HepG2 (cell line): Measurements from ENCODE around the gene PPP1R14D.

Experiments used
- ASH2L ChIP-seq: fragments of 300-600, 200-600 bp; sonication (generic); IDR thresholded peaks from 2 replicates; pipeline ENCODE4 v1.7.0; 2017; ENCODE audit warnings: low read depth, mild to moderate bottlenecking, moderate library complexity, mixed read lengths, low read length; ENCODE audit not compliant: insufficient read length
- ATF1 ChIP-seq: IDR thresholded peaks from 2 replicates; pipeline ENCODE4 v1.6.1; 2016; ENCODE audit warnings: mild to moderate bottlenecking, control low read depth
- CTCF ChIP-seq: sonication (generic); formaldehyde crosslinking; IDR thresholded peaks from 2 replicates; pipeline ENCODE4 v1.5.0; 2020; ENCODE audit warnings: mild to moderate bottlenecking, missing genetic modification reagents, moderate library complexity
- FOXM1 ChIP-seq: sonication (generic); formaldehyde crosslinking; IDR thresholded peaks from 2 replicates; pipeline ENCODE4 v1.5.0; 2020; ENCODE audit warnings: missing genetic modification reagents
- POLR2AphosphoS5 ChIP-seq: IDR thresholded peaks from 2 replicates; pipeline ENCODE4 v1.6.1; 2012; ENCODE audit warnings: low read depth, low read length
- STAT6 ChIP-seq: sonication (generic); formaldehyde crosslinking; IDR thresholded peaks from 2 replicates; pipeline ENCODE4 v1.4.0; 2020; ENCODE audit warnings: missing genetic modification reagents, mild to moderate bottlenecking, borderline replicate concordance
- TBL1XR1 ChIP-seq: fragments of 150-350 bp; IDR thresholded peaks from 2 replicates; pipeline ENCODE4 v1.6.1; 2014; ENCODE audit warnings: borderline replicate concordance, low read length; ENCODE audit not compliant: partially characterized antibody
- ZBTB21 ChIP-seq: sonication (generic); formaldehyde crosslinking; IDR thresholded peaks from 2 replicates; pipeline ENCODE4 v1.4.0; 2020; ENCODE audit warnings: missing genetic modification reagents
- ZNF3 ChIP-seq: IDR thresholded peaks from 2 replicates; pipeline ENCODE4 v1.7.0; 2017; ENCODE audit warnings: inconsistent platforms
- ZNF629 ChIP-seq: sonication (generic); formaldehyde crosslinking; conservative IDR thresholded peaks from 2 replicates; pipeline ENCODE4 v1.5.0; 2020; ENCODE audit warnings: missing genetic modification reagents
- TF ChIP-seq, protein P1 (sequence below): IDR thresholded peaks from 2 replicates; pipeline ENCODE4 v1.6.1; 2012; ENCODE audit warnings: inconsistent platforms
- TF ChIP-seq, protein P2 (sequence below): sonication (generic); formaldehyde crosslinking; IDR thresholded peaks from 2 replicates; pipeline ENCODE4 v1.5.1; 2020; ENCODE audit warnings: missing genetic modification reagents, mild to moderate bottlenecking, borderline replicate concordance
- TF ChIP-seq, protein P3 (sequence below): sonication (generic); formaldehyde crosslinking; IDR thresholded peaks from 2 replicates; pipeline ENCODE4 v1.4.0; 2020; ENCODE audit warnings: mild to moderate bottlenecking, missing genetic modification reagents

- TF ChIP-seq TBL1XR1 = no peak
- no peak for TF ChIP-seq ZNF3 (CRISPR knock-in tag)
- no peak for TF ChIP-seq CTCF (CRISPR knock-in tag)
- TF ChIP-seq, protein P1, sequence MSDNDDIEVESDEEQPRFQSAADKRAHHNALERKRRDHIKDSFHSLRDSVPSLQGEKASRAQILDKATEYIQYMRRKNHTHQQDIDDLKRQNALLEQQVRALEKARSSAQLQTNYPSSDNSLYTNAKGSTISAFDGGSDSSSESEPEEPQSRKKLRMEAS = no peak
- TF ChIP-seq ASH2L = no peak
- TF ChIP-seq ATF1 = no peak
- TF ChIP-seq FOXM1 = no peak
- no peak for TF ChIP-seq POLR2AphosphoS5
- TF ChIP-seq ZBTB21 (CRISPR knock-in tag) = no peak
- TF ChIP-seq, protein P2, sequence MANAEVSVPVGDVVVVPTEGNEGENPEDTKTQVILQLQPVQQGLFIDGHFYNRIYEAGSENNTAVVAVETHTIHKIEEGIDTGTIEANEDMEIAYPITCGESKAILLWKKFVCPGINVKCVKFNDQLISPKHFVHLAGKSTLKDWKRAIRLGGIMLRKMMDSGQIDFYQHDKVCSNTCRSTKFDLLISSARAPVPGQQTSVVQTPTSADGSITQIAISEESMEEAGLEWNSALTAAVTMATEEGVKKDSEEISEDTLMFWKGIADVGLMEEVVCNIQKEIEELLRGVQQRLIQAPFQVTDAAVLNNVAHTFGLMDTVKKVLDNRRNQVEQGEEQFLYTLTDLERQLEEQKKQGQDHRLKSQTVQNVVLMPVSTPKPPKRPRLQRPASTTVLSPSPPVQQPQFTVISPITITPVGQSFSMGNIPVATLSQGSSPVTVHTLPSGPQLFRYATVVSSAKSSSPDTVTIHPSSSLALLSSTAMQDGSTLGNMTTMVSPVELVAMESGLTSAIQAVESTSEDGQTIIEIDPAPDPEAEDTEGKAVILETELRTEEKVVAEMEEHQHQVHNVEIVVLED = no peak
- no peak for TF ChIP-seq STAT6
- no peak for TF ChIP-seq ZNF629 (CRISPR knock-in tag)
- TF ChIP-seq, protein P3, sequence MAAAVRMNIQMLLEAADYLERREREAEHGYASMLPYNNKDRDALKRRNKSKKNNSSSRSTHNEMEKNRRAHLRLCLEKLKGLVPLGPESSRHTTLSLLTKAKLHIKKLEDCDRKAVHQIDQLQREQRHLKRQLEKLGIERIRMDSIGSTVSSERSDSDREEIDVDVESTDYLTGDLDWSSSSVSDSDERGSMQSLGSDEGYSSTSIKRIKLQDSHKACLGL (CRISPR knock-in tag) = no peak
These were observed 37.8 kb downstream of the PPP1R14D start for GRCh38 chr15:40790718-40791117.
